ENCODE measurements around the gene TRIM66. TPM values are rescaled to one million over a fixed set of nuclear protein-coding genes. Genes with fewer than 3 reads are reported as not detected.
A peak's percentile ranks its signal among the peaks of the same experiment; 100 is the strongest.

Gene TRIM66
- polyA plus RNA-seq, 2 of the 4 experiments (the other 2 are of a cell fraction): 2.5 to 9.8 TPM

GRCh38 chr11:8638300-8638699 lies 44.2 kb downstream of the TRIM66 start:
- no peak overlapping the region for H3K27ac ChIP-seq
- ChIA-PET CTCF (interaction anchor here (0.9 to 1.8 kb wide), 4 partner anchors 32 to 47 kb away, joined by 3 to 6 read pairs (median 4); no protein-coding TSS in a partner anchor), POLR2A (no interaction called here)
- no peaks in the 10 kb centered on the region for H3K9me3 ChIP-seq
- WGBS (ENCODE audit: missing lambda C conversion rate): 69% methylated on average over 5 of the region's 5 CpGs
- no peak overlapping the region for H3K4me3 ChIP-seq
- TF ChIP-seq HOXB5 (CRISPR knock-in tag; IDR thresholded peaks at IDR 0.05): no peak
- no peak for TF ChIP-seq BHLHE40 (IDR thresholded peaks at IDR 0.05; ENCODE audit: low read depth, low read length)
- no peak for TF ChIP-seq PBX3 (IDR thresholded peaks at IDR 0.05)
- no peak for TF ChIP-seq E2F6 (IDR thresholded peaks at IDR 0.05; ENCODE audit: borderline replicate concordance, low read depth)
- no peak for TF ChIP-seq ZNF302 (CRISPR knock-in tag; IDR thresholded peaks at IDR 0.05)
- no peak for TF ChIP-seq CBX8 (IDR thresholded peaks at IDR 0.05)
- no peak for TF ChIP-seq NR3C1 (IDR thresholded peaks at IDR 0.05)
- TF ChIP-seq CHD2 (IDR thresholded peaks at IDR 0.05; ENCODE audit: low read length, partially characterized antibody): no peak
- TF ChIP-seq KDM5A (IDR thresholded peaks at IDR 0.05): no peak
- TF ChIP-seq RCOR1 (IDR thresholded peaks at IDR 0.05; ENCODE audit: low read depth, low read length): no peak
- TF ChIP-seq FOSB (CRISPR knock-in tag; IDR thresholded peaks at IDR 0.05): no peak
- no peak for TF ChIP-seq POLR2AphosphoS2 (conservative IDR thresholded peaks at IDR 0.05; ENCODE audit: low read length)
- TF ChIP-seq RNF2 (IDR thresholded peaks at IDR 0.05; ENCODE audit: borderline replicate concordance, low read depth): no peak
- TF ChIP-seq HDAC2 (IDR thresholded peaks at IDR 0.05): no peak
- TF ChIP-seq KDM1A (IDR thresholded peaks at IDR 0.05; ENCODE audit: low read depth): no peak
- TF ChIP-seq CTCF (IDR thresholded peaks at IDR 0.05): no peak
- no peak for TF ChIP-seq EHF (CRISPR knock-in tag; IDR thresholded peaks at IDR 0.05)
- TF ChIP-seq EP300 (IDR thresholded peaks at IDR 0.05): no peak
- TF ChIP-seq HMGXB4 (CRISPR knock-in tag; IDR thresholded peaks at IDR 0.05; ENCODE audit: borderline replicate concordance): no peak
- ATAC-seq (peak; percentile 31 to 44; a peak in 3 of 6 replicates), DNase-seq (ENCODE audit: low read depth in 1 of 2, low spot score in 1 of 2) (no peak), FAIRE-seq (no peak)
- H3K4me2 ChIP-seq: no peak overlapping the region
- H3K4me1 ChIP-seq: no peaks in the 10 kb centered on the region

- WGBS (ENCODE audit: missing lambda C conversion rate): 93% methylated on average over 2 of the region's 2 CpGs
- no peak for ATAC-seq
- DNase-seq (ENCODE audit: low read depth in 1 of 2, low spot score in 1 of 2): no peak
- no peak for TF ChIP-seq ELK1 (IDR thresholded peaks at IDR 0.05; ENCODE audit: low read depth, low read length)
- ChIA-PET CTCF (interaction anchor here (0.6 to 1.6 kb wide), 4 partner anchors 27 to 413 kb away, joined by 3 to 4 read pairs (median 3); no protein-coding TSS in a partner anchor), POLR2A (no interaction called here)
- Histone ChIP-seq H3K4me3 (no peak overlapping the region), H3K4me2 (no peak overlapping the region), H3K4me1 (peaks cover 7% of the 10 kb centered on the region; the same call in 1 of the 3 replicates), H3K9me3 (no peaks in the 10 kb centered on the region), H3K27ac (no peak overlapping the region)
- FAIRE-seq: no peak
Observed at GRCh38 chr11:8636127-8636526, 46.3 kb downstream of the TRIM66 start.
